IPS DF 4.7 (cell line): ENCODE results near the gene PTRH2.
"Not testable (repeated sequence)": the region's sequence is repeated elsewhere in the genome, so short reads cannot be mapped to it uniquely, and the experiment has no call there.

Source experiments
- DNase-seq: peaks from one replicate; pipeline ENCODE4 v3.0.0-alpha.2; 2013; ENCODE audit warnings: low spot score; ENCODE audit errors: extremely low read depth

Gene PTRH2

GRCh38 chr17:59707149-59707970 lies at the start of gene PTRH2, which contains the start of gene VMP1:
TSS of gene PTRH2 (minus strand) at chr17:59707430. CDS start at chr17:59697978, 9,452 bp downstream.
TSS of gene VMP1 (plus strand) at chr17:59707654. CDS start at chr17:59731447, 23,793 bp downstream.
- peak; percentile 97 for DNase-seq

GRCh38 chr17:59756236-59756818 lies 49.1 kb upstream of the PTRH2 start:
- DNase-seq, result no peak

GRCh38 chr17:59755069-59755468 lies 47.8 kb upstream of the PTRH2 start:
- not testable (repeated sequence) for DNase-seq

- DNase-seq, result no peak
These were observed 47.3 kb upstream of the PTRH2 start for GRCh38 chr17:59754552-59754951.

GRCh38 chr17:59753522-59754467 lies 46.6 kb upstream of the PTRH2 start:
- DNase-seq, result peak; percentile 36

- DNase-seq, result no peak
These were observed 45.7 kb upstream of the PTRH2 start for GRCh38 chr17:59752922-59753321.

- no peak for DNase-seq
These were observed 45.2 kb upstream of the PTRH2 start for GRCh38 chr17:59752446-59752845.

- no peak for DNase-seq
These were observed 44.8 kb upstream of the PTRH2 start for GRCh38 chr17:59751955-59752413.

GRCh38 chr17:59748591-59748990 lies 41.4 kb upstream of the PTRH2 start:
- DNase-seq, result no peak

- no peak for DNase-seq
These were observed 39.7 kb upstream of the PTRH2 start for GRCh38 chr17:59746849-59747445.

- DNase-seq, result no peak
These were observed 37.8 kb upstream of the PTRH2 start for GRCh38 chr17:59745040-59745439.

GRCh38 chr17:59743842-59744241 lies 36.6 kb upstream of the PTRH2 start:
- no peak for DNase-seq

- no peak for DNase-seq
These were observed 30.1 kb upstream of the PTRH2 start for GRCh38 chr17:59737324-59737723.

- DNase-seq, result no peak
These were observed 27.0 kb upstream of the PTRH2 start for GRCh38 chr17:59734226-59734625.

- DNase-seq, result no peak
These were observed 26.5 kb upstream of the PTRH2 start for GRCh38 chr17:59733697-59734096.

GRCh38 chr17:59730268-59730834 lies 23.1 kb upstream of the PTRH2 start:
- DNase-seq, result no peak

GRCh38 chr17:59727817-59728533 lies 20.7 kb upstream of the PTRH2 start:
- DNase-seq, result no peak

GRCh38 chr17:59725691-59726090 lies 18.5 kb upstream of the PTRH2 start:
- no peak for DNase-seq

GRCh38 chr17:59723607-59724006 lies 16.4 kb upstream of the PTRH2 start:
- no peak for DNase-seq

- DNase-seq, result no peak
These were observed 15.8 kb upstream of the PTRH2 start for GRCh38 chr17:59723041-59723440.
